ENCODE data around the gene ZHX3.
"Not testable (repeated sequence)": the region's sequence is repeated elsewhere in the genome, so short reads cannot be mapped to it uniquely, and the experiment has no call there.

The ZHX3 gene

DNA sequence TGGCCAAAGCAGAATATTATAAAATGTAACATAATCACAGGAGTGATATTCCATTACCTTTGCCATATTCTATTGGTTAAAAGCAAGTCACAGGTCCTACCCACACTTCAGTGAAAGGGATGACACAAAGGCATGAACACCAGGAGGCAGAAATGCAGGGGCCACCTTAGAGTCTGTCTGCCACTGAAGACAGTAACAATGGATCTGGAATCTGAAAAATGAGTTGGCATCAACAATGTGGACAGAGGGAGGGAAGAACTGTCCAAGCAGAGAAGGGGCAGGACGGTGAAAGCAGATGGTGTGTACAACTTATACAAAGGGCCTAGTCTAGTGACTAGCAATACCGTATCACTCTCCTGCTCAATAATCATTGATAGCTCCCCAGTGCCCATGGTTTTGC, 16.5 kb upstream of the ZHX3 start:
- DNase-seq (ENCODE audit: low spot score): no peak

DNA sequence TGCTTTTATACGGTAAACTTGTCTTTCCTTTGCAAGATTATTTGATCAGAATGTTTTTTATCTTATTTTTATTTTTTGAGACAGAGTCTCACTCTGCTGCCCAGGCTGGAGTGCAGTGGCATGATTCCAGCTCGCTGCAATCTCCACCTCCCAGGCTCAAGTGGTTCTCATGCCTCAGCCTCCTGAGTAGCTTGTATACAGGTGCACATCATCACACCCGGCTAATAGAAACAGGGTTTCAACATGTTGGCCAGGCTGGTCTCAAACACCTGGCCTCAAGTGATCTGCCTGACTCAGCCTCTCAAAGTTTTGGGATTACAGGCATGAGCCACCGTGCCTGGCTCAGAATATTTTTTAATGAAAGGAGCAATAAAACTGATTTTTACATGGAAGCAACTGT, 14.2 kb upstream of the ZHX3 start:
- DNase-seq (ENCODE audit: low spot score): no peak

DNA sequence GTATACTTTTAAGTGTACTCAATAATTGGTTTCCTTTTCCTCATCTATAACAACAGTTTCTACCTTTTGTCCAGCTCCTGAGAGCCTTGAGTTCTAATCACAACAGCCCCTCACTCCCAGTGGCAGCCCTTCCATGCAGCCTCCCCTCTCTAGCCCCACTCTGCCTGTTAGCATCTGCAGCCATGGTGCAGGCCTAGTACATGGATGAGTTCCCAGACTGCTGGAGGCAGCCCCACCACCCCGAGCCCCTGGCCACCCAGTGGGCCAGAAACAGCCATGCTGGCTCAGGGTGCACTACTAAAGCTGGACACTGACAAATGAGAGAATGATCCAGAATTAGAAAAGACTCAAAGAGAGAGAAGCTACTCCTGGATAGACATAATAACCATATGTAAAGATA, 13.4 kb upstream of the ZHX3 start:
- DNase-seq (ENCODE audit: low spot score): no peak

DNA sequence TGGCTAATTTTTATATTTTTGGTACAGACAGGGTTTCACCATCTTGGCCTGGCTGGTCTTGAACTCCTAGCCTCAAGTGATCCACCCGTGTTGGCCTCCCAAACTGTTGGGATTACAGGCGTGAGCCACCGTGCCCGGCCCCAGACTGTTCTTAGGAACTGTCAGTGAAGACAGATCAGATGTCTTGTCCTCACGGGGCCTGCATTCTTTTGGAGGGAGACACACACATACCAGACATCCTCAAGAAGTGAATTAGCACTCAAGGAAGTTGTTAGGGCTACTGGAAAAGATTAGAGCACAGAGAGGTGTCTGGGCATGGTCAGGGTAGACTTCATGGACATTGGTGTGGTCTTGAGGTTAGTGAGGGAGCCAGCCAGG, 12.8 kb upstream of the ZHX3 start:
- DNase-seq (ENCODE audit: low spot score): no peak

DNA sequence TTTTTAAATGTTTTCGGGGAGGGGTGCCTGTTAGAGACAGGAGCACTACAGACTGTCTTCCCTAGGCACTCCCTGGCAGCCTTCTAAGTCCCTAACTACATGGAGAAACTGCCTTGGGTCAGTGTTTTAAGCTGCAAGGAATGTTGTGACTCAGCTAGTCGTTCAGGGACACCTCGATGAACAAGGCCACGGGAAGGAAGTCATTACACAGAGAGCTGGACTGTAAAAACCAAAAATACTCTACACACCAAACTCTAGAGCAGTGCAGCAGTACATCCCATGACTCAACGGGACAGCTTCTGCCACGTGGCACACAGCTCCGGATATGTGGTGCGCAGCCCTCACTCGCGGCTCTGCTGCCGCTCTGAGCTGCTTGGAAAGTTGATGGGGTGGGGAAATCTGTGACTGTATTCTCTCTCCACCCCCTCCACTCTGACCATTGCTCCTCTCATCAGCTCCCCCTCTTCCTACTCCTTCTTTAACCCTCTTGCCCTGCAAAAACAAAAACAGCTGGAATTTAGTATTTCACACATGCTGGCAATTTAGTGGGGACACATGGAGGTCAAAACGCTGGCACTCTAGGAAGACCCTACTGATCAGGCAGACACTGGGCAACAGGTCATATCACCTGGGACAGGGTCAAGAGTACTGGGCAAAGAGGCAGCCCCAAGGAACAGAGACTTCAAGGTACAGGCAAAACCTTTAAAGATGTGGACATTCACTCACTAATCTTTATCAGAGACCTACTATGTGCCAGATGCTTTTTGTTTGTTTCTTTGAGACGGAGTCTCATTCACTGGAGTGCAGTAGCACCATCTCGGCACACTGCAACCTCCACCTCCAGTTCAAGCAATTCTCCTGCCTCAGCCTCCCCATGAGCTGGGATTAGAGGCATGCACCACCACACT, 12.2 kb upstream of the ZHX3 start:
- DNase-seq (ENCODE audit: low spot score): peak; percentile 53

DNA sequence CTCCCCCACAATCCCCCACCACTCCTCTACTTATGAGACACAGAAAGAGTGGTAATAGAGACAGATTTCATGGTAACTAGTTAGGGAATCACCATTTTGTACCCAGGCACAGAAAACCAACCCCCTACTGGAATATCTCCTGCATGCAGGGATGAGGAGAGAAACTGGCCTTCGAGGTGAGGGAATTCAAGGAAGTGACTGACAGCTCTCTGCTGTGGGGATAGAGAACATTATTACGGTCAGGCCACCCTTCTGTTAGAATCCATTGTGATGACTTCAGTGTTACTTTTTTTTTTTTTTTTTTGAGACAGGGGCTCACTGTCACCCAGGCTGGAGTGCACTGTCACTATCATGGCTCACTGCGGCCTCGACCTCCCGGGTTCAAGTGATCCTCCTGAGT, 9.6 kb upstream of the ZHX3 start:
- no peak for DNase-seq (ENCODE audit: low spot score)

DNA sequence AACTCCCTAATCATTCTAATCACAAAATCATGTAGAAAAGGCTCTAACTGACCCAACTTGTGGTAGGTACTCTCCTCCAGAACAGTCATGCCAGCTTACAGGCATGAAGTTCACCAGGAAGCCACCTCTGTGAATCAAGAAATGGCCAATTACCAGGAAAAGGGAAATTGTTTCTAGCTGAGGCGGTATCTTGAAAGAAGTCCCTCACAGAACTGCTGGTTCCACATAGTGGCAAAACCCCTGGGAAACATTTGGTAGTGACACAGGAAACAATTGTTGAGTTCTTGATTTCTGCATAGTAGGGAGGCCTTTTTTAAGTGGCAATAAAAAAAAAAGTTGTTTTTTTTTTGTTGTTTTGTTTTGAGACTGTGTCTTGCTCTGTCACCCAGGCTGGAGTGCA, 3.4 kb upstream of the ZHX3 start:
- DNase-seq (ENCODE audit: low spot score): no peak

DNA sequence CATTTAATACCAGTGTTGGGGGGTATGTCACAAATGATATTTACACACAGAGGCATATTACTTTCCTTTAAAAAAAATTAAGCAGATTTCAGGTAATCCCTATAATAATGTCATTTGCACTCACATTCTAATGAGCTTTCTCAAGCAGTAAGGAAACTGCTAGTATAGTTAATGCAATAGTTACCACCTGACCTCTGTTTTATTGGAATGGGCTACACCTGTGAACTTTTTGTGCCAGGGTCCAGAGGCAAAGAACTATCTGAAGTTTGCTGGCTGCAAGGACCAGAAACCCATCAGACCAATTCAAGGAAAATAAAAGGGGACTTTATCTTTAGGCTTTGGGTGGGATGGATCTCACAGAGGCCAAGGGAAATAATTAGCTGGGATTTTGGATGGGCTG, 2.9 kb upstream of the ZHX3 start:
- DNase-seq (ENCODE audit: low spot score): no peak

DNA sequence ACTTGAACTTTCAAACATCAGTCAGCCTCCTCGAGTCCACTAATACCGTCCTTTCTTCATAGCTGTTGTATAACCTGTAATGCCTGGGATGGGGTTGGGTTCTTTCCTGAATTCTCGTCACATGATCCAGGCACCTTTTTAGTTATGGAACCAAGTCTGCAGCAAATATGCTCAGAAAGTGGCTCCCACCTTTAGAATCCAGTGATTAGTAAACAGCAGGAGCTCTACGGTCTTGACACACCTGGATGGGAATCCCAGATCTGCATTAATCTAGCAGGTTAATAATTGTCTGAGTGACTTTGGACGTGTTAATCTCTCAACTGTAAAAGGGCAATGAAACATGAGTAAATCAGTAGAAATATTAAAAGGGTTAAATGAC, 729 bp upstream of the ZHX3 start:
- no peak for DNase-seq (ENCODE audit: low spot score)

DNA sequence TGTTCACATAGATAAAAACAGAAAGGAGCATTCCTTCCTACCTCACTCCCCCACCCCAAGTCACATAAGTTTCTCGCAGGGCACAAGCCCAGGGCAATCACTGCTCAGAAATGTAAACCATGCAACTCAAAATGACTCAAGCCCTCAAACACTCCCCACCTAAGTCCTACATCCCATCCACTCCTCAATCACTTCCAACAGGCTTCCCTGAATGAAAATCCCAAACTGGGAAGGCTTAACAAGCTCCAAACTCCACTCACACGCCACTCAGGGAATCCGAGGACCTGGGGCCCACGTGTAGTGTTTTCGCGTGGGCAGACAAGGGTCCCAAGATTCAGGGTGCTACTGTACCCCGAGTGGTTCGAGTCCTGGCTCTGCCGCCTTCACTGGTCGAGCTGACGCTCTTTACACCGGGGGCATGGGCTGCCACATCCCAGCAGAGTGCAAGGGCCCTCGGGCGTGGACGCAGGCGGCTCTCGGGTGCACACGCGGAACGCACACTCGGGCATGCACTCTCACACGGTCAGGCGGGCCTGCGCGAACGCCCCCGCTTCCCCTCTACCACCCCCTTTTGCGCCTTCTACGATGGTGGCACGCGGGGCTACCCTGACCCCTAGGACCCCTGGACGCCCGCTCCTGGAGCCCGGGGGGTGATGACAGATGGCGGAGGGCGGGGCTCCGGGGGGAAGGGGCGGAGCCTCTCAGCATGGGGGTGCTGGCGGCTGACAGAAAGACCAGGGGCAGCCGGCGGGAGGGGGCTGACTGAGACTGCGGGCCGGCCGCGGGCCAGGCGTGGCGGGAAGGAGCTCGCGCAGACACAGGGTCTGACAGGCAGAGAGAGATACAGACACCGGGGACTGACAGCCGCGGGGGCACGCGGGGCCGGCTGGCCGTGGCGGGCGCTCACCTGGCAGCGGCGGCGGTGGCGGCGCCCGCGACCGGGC, 657 bp downstream of the ZHX3 start:
- peak; percentile 74 for DNase-seq (ENCODE audit: low spot score)

DNA sequence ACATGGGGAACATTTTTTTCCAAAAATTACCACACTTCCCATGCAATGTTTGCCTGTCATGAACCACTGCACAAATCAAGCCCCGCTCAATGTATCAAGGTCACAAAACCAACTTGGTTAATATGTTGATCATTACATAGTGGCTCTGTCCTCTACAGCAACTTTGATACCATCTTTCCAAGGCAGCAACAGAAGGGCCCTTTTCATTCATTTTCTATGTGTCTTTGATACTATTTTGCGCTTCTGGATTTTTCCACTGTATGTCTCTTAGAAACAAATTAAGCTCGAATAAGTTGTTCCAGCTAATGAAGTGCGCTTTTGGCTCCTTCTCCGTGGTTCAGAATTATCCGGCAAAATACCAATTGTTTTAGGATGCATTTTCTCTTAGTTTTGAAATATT, 1.5 kb downstream of the ZHX3 start:
- no peak for DNase-seq (ENCODE audit: low spot score)

DNA sequence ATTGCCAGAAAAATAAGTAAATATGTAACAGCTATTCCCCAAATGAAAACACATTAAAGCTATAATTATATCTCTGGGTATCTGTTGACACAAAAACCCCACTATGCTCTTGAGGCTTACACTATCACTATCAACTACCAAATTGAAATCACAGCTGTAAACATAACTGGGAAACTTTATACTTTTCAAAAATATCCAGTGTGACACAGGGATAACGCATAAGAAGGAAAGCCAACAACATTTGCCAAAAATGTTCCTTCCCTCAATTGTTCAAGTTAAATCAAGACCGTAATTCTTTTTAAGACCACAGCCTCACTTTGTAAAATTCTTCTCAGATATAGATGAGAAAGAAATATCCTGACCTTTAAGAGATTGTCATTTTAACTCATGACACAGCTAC, 3.1 kb downstream of the ZHX3 start:
- no peak for DNase-seq (ENCODE audit: low spot score)

DNA sequence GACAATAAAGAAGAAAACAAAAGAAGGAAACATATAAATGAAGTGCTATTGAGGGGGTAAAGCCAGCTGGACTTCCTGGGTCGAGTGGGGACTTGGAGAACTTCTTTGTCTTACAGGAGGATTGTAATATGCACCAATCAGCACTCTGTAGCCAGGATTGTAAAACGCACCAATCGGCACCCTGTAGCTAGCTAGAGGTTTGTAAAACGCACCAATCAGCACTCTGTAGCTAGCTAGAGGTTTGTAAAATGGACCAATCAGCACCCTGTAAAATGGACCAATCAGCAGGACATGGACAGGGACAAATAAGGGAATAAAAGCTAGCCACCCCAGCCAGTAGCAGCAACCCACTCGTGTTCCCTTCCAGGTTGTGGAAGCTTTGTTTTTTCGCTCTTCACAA, 5.5 kb downstream of the ZHX3 start:
- not testable (repeated sequence) for DNase-seq (ENCODE audit: low spot score)

DNA sequence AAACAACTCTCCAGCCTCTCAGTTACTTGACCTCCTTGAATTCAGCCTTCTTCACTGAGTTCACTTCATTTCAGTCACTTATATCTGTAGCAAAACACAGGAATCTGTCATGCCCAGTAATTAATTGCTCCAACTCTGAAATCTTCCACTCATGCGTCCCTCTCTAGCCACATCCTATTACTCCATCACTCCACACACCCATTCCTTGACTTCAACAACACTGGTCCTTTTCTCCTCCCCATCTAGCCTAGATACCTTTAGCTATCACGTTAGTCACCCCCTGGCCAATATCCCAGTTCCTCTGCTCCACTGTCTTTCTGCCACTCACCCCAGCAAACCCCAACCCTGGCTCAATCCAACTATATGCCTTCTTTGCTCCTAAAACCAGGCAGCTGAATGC, 7.7 kb downstream of the ZHX3 start:
- no peak for DNase-seq (ENCODE audit: low spot score)

DNA sequence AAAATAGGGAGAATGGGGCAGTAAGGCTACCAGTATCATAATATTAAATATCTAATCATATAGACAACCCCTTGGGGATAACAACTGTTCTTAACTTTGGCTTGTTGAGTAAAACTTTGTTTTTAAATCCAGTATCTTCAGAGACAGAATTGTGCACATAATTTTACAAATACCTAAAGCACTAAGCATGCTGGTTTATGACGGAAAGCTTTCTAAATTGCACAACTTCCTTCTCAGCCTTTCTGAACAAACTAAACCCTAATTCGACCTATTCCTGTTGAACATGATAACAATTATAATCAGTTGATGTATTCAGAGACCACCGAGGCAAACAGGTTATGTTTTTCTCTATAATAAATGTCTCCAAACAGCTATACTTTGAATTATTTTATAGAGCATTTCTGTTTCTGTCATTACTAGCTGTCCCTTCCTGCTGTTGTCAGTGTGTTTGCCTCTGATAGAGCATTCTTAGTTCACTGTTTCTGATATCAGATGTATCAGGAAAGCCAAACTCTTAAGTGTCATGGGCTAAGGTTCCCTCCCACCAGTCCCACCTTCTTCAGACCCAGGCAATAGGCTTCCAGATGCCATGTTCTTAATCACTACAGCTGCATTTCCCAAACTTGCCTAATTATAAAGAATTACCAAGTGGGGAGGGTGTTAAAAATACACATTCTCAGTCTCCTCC, 8.7 kb downstream of the ZHX3 start:
- DNase-seq (ENCODE audit: low spot score): no peak

DNA sequence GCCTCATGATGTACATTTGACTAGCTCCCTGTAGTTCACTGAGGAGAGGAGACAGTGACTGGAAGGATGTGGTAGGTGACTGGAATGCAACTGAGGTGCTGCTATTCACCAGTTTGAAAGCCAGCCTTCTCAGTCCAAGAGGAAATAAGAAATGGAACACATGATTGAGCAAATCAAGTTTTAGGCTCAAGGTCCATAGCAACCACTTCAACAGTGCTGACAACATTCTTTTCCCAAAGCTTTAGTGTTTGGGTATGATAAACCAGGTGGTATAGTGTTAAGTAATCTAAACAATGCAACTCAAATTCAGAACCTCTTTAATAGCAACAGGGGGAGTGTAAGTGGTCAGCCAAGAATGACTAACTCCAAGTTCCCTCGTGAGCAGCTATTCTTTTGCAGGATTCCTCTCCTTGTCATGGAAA, 9.2 kb downstream of the ZHX3 start:
- DNase-seq (ENCODE audit: low spot score): no peak

DNA sequence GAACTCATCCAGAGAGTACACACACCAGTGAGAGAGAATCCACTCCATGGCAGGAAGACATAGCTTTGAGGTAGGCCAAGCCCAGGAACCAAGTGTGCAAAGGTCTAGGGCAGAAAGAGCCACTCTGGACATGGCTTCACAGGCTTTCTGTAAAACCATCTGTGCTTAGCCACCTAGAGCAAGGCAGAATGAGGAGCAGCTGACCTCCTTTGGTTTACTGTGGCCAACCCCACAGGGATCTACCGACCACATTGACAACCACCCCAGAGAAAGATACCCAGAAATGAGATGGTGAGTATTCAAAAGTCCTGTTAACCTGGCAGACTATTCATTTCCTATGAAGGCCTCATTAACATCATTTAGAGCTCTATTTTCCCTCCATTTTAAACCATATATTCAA, 10.5 kb downstream of the ZHX3 start:
- DNase-seq (ENCODE audit: low spot score): no peak

DNA sequence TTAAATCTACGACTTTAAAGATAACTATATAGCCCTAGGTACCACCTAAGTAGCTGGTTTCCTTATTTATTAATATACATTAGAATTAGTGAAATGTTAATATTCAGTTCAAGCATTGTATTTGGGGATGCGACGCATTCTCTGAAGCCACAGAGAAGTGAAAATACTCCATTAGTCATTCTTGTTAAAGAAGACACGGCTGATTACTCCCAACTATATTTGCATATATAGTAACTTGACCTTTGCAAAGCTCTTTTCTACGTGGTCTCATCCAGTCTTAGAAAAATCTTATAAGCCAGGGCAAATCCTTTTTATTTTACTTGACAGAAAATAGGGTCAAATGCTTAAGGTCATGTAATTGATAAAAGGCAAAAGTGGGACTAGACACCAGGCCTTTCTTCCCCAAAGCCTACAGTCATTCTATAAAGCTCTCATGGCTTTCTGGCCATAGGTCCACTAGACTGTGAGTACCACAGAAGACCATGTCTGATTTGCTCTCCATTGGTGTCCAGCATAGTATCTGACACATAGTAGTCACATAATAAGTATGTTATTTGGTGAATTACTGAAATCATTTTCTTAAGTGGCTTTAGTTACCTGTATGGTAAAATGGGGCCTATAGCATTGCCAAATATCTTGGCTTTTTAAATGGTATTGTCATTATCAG, 11.3 kb downstream of the ZHX3 start:
- no peak for DNase-seq (ENCODE audit: low spot score)

DNA sequence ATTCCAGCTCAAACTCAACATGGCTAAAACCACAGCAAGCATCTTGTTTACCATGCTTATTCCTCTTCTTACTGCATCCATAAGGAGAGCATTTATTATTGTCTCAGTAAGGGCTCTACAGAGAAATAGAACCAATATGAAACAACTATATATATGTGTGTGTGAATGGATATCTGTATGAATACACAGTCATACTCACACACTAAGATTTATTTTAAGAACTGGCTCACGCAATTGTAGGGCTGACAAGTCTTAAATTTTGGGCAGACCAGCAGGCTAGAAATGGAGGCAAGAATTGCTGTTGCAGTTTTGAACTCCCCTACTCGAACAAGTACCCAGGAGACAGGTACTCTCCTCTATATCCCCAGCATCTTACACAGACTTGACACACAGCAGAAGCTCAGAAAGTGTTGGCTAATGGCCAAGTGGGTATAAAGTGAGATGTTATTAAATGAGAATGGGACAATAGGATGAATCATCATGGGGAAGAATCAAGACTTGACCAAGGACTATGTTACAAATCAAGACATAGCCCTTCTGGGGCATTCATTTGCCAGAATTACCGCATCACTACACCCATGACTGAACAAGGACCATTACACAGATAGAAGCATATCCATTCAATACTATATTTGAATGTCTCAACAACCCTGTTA, 13.0 kb downstream of the ZHX3 start:
- DNase-seq (ENCODE audit: low spot score): no peak

DNA sequence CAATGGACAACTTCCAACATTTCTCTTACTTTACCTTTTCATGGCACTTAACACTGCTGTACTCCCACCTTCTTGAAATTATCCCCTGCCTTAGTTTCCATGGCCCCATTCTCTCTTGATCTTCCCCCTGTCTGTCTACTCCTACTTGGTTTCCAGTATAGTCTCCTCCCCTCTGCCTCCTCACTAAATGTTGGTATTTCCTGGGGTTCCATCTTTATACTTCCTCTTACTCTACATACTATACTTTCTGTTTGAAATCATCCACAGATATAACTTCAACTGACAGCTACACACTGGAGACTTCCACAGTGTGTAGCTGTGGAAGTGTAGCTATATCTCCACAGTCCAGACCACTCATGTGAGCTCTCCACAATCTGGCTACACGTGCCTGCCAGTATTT, 13.5 kb downstream of the ZHX3 start:
- DNase-seq (ENCODE audit: low spot score): no peak

DNA sequence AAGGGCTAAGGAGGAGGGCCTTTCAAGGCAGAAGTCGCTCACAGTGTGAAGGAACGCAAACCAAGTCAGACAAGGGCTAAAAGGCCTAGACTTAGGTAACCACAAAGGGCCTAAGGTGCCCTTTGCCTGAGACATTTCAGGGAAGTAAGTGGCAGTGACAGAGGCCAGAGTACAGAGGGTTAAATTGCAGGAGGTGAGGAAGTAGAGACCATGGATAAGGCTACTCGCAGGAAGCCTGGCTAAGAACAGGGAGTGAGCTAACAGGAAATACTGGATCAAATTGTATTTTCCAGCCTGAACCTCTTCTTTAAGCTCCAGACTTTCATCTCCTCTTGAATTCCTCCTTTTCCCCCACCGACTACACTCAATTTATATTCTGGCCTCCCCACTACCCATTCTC, 16.6 kb downstream of the ZHX3 start:
- no peak for DNase-seq (ENCODE audit: low spot score)

DNA sequence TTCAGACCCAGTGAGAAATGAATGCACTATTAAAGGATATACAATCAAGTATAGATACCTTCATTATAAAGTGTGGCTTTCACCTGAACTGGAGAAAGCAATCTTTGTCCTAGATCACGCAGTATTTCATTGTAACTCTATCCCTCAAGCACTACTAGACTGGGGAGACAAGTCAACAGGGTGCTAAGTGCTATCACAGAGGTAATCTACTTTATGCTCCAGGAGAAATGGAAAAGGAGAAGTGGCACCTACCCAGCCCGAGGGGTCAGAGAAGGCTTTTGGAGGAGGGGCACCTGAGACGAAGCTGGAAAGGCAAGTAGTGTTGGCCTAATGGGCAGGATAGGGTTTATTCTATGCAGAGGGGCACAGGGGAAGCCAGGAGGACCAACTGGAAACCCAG, 17.1 kb downstream of the ZHX3 start:
- DNase-seq (ENCODE audit: low spot score): no peak

Measured in CD4-positive, alpha-beta T cell treated with Interleukin-2 at 100 ng/mL for 4 hours (primary cell).